ENCODE measurements around the gene HGFAC.

Gene HGFAC

GRCh38 chr4:3423952-3424351 is 17.8 kb upstream of the HGFAC start:
- in situ Hi-C loops (cut with MboI; ENCODE audit: low sequenced_read_pairs), result no loop called here

- in situ Hi-C loops (cut with MboI; ENCODE audit: low sequenced_read_pairs), result no loop called here
Measured at GRCh38 chr4:3424522-3425095, 17.2 kb upstream of the HGFAC start.

GRCh38 chr4:3426465-3427133 is 15.2 kb upstream of the HGFAC start:
- in situ Hi-C loops (cut with MboI; ENCODE audit: low sequenced_read_pairs), result no loop called here

GRCh38 chr4:3427134-3427476 is 14.7 kb upstream of the HGFAC start:
- in situ Hi-C loops (cut with MboI; ENCODE audit: low sequenced_read_pairs), result no loop called here

DNA sequence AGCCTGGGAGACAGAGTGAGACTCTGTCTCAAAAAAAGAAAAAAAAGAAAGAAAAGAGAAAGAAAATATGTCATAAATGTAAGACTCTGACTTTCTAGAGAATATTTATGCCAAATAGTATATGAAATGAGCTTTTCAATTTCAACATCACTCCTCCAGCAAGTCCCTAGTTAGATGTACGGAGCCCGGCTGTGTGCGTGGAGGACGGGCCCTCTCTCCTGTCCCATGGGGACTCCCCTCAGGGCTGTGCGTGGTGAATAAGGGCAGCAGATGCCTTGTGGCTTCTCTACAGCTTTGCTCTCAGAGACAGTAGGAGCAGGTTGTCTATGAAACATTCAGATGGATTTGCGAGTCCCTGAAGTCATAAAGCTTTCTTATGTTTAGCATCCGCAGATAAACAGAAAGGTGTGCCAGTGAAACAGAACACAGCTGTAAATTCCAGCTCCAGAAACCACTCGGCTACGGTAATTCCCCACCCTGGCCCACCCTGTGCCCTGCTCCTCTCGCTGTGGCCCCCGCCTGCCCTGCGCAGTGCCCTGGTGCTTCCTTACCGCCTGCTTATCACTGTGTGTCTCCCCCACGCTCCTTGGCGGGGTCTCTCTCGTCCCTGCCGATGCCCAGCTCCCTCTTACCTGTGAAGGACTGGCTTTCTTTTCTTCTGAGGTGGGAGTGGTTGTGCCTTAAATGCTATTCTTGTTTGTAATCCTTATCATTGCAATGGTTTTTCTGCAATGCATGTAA is 13.9 kb upstream of the HGFAC start:
- in situ Hi-C loops (cut with MboI; ENCODE audit: low sequenced_read_pairs), result no loop called here

GRCh38 chr4:3429651-3430050 is 12.1 kb upstream of the HGFAC start:
- in situ Hi-C loops (cut with MboI; ENCODE audit: low sequenced_read_pairs), result no loop called here

- in situ Hi-C loops (cut with MboI; ENCODE audit: low sequenced_read_pairs), result no loop called here
Measured at GRCh38 chr4:3430524-3430923, 11.2 kb upstream of the HGFAC start.

DNA sequence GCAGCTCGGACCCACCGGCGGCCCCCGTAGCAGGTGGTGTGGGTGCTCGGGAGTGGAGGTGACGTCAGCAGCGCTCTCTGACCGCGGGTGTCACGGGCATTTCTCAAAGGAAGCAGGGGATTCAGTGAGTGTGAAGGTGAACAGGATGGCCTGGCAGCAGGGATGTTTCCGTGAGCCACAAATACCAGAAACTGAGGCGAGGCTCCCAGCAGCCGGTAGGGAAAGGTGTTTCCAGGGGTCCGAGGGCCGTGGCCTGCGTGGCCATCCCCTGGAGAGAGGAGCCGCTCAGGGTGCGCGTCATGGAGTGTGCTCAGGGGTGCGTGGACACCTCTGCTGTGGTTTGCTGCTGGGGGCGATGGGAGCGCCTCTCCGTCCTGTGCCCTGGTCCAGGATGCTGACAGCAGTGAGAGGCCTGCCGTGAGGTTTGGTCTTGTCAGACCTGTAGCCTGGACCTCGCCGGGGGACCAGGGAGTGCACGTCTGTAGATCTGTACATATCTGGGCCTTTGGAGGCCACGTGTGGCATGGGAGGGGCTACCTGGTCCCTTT is 10.2 kb upstream of the HGFAC start:
- in situ Hi-C loops (cut with MboI; ENCODE audit: low sequenced_read_pairs), result no loop called here

DNA sequence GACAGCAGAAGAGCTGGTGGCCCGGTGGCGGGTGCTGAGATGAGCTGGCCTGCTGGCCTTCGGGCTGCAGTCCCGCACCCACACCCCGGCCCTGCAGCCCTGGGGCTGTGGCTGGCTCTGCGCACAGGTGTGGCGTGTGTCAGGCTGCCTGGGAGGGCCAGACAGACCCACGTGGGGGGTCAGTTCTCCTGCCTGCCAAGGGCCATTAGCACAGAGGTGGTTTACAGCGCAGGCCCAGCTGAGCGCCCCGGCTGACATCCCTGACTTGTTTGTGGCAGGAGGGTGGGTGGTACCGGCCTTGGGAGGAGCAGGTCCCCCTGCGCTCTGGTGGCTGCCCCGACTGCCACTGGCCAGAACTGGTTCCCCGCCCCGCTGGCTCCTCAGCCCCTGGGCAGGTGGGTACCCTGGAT is 9.4 kb upstream of the HGFAC start:
- in situ Hi-C loops (cut with MboI; ENCODE audit: low sequenced_read_pairs), result no loop called here

DNA sequence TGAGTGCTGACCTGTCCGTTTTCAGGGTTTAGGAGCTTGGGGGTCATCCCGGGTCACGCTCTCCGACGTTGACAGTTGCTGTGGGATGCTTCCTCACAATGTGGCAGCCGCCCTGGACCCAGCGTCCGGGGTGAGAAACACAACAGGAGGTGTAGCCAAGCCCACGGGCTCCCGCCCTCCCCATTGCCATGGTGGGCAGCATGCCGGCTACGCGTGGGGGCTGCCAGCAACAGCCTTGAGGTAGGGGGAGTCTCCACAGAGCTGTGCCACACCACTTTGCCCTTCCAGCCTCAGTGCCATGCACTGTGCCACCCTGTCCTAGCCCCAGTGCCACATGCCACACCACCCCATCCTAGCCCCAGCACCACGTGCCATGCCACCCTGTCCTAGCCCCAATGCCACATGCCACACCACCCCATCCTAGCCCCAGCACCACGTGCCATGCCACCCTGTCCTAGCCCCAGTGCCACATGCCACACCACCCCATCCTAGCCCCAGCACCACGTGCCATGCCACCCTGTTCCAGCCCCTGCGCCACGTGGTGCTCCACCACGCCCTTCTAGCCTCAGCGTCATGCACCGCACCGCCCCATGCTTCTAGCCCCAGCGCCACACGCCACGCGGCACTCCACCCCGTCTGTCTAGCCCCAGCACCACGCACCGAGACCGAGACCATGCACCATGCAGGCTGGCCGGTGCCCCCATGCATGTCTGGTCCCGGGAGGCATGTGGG is 8.5 kb upstream of the HGFAC start:
- in situ Hi-C loops (cut with MboI; ENCODE audit: low sequenced_read_pairs), result no loop called here

GRCh38 chr4:3434881-3435685 is 6.7 kb upstream of the HGFAC start:
- in situ Hi-C loops (cut with MboI; ENCODE audit: low sequenced_read_pairs), result no loop called here

DNA sequence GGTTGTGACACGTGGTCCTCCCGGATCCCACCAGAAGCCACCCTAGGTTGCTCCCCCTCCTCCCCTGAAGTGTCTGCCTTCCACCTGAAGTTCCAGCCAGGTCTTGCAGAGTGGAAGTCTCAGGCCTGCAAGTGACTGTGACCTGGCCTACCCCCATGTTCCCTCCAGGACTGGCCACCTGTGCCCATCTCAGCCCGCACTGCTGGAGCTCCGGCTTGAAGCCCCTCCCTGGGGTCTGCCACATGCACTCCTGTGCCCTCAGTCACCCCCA is 6.1 kb upstream of the HGFAC start:
- in situ Hi-C loops (cut with MboI; ENCODE audit: low sequenced_read_pairs), result no loop called here

DNA sequence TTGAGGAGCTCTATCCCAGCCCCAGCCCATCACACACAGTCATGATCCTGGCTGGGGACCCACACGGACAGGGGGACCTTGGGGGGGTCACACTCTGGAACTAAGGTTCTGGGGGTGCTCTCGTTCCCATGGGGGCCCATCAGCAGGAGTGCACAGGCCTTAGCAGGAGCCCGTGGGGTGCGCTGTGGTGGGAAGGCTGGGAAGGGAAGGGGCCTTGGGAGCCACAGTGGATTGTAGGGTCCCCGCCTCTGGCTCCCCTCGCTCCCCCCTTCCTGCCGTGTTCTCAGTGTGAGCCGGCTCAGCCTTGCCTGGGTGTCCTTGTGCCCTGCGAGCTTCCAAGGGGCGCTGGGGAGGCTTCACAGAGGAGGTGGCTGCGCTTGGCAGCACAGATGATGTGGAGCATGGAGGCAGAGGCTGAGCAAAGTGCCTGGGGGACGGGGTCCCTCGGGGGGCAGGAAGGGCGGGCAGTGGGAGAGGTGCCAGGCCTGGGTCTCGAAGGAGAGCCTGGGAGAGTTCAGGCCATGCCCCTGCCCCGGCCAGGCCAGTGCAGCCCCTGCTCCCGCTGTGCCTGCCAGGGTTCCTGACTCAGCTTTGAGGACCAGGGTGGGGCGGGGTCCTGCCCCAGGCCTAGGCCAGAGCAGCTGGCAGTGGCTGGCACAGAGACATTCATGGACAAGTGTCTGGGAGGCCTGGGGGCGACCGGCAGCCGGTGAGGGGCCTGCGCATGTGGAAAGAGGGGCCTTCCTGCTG is 5.5 kb upstream of the HGFAC start:
- in situ Hi-C loops (cut with MboI; ENCODE audit: low sequenced_read_pairs), result no loop called here

GRCh38 chr4:3436798-3437581 is 4.8 kb upstream of the HGFAC start:
- in situ Hi-C loops (cut with MboI; ENCODE audit: low sequenced_read_pairs), result no loop called here

GRCh38 chr4:3437582-3437936 is 4.2 kb upstream of the HGFAC start:
- in situ Hi-C loops (cut with MboI; ENCODE audit: low sequenced_read_pairs), result no loop called here

GRCh38 chr4:3437998-3438846 is 3.5 kb upstream of the HGFAC start:
- in situ Hi-C loops (cut with MboI; ENCODE audit: low sequenced_read_pairs), result no loop called here

GRCh38 chr4:3438847-3439180 is 3.0 kb upstream of the HGFAC start:
- in situ Hi-C loops (cut with MboI; ENCODE audit: low sequenced_read_pairs), result no loop called here

DNA sequence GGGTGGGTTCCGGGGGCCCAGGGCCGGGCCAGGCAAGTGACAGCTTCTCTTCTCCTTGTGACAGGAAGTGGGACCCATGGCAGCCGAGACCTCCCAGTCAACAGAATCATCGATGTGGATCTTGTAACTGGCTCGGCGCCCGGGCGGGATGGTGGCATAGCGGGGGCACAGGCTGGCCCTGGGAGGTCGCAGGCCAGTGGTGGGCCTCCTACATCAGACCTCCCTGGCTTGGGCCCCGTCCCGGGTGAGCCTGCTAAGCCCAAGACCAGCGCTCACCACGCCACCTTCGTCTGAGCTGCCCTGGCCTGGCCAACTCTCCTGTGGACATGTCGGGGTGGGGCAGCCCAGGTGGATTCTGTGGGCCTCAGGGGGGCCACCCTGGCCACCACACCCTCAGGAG is 2.4 kb upstream of the HGFAC start:
- in situ Hi-C loops (cut with MboI; ENCODE audit: low sequenced_read_pairs), result no loop called here

- in situ Hi-C loops (cut with MboI; ENCODE audit: low sequenced_read_pairs), result no loop called here
Measured at GRCh38 chr4:3440011-3440410, 1.8 kb upstream of the HGFAC start.

All from hTERT RPE-1 (cell line).